HG03039 (cell line): ENCODE results near the gene MED26.

Source experiments
- ATAC-seq: cut with Tn5 transposase; IDR thresholded peaks from one replicate; pipeline ENCODE4 v1.9.1; 2021; ENCODE audit warnings: mild to moderate bottlenecking, moderate library complexity; ENCODE audit not compliant: unreplicated experiment

Gene MED26

GRCh38 chr19:16542045-16542909, 85.7 kb downstream of the MED26 start, which contains the start of gene CHERP:
CHERP (minus strand) TSS chr19:16542437; CDS start chr19:16542378, 59 bp downstream.
- ATAC-seq, result peak; percentile 82

GRCh38 chr19:16541526-16542044, 86.4 kb downstream of the MED26 start:
- no peak for ATAC-seq

- no peak for ATAC-seq
These were observed 87.1 kb downstream of the MED26 start for GRCh38 chr19:16540948-16541347.

GRCh38 chr19:16537111-16537510, 90.9 kb downstream of the MED26 start:
- ATAC-seq, result no peak

GRCh38 chr19:16536130-16536529, 91.9 kb downstream of the MED26 start:
- no peak for ATAC-seq

- ATAC-seq, result no peak
These were observed 92.6 kb downstream of the MED26 start for GRCh38 chr19:16535381-16535780.

GRCh38 chr19:16532440-16533234, 95.4 kb downstream of the MED26 start:
- no peak for ATAC-seq

GRCh38 chr19:16531380-16531669, 96.7 kb downstream of the MED26 start:
- ATAC-seq, result no peak

- ATAC-seq, result no peak
These were observed 97.2 kb downstream of the MED26 start for GRCh38 chr19:16530540-16531379.

GRCh38 chr19:16529466-16530144, 98.4 kb downstream of the MED26 start:
- ATAC-seq, result no peak

- no peak for ATAC-seq
These were observed 100.0 kb downstream of the MED26 start for GRCh38 chr19:16527971-16528521.

- ATAC-seq, result no peak
These were observed 100.6 kb downstream of the MED26 start for GRCh38 chr19:16527334-16527935.

- no peak for ATAC-seq
These were observed 102.1 kb downstream of the MED26 start for GRCh38 chr19:16525751-16526481.

GRCh38 chr19:16524991-16525734, 102.8 kb downstream of the MED26 start:
- ATAC-seq, result no peak
